Panc1 (cell line): Measurements from ENCODE around the gene RHOH.

Experiments
- POLR2AphosphoS5 ChIP-seq: IDR thresholded peaks from 2 replicates; pipeline ENCODE4 v1.6.1; 2012; ENCODE audit warnings: mild to moderate bottlenecking, low read depth, low read length, moderate library complexity
- REST ChIP-seq, 2 experiments: IDR thresholded peaks; 2 replicates each; pipeline ENCODE4 v1.6.1; 2011 to 2012; ENCODE audit warnings: low read depth in 2 of 2, control low read depth in 1 of 2, low read length in 1 of 2, mild to moderate bottlenecking in 1 of 2, moderate library complexity in 1 of 2; ENCODE audit not compliant: insufficient read depth in 1 of 2

DNA sequence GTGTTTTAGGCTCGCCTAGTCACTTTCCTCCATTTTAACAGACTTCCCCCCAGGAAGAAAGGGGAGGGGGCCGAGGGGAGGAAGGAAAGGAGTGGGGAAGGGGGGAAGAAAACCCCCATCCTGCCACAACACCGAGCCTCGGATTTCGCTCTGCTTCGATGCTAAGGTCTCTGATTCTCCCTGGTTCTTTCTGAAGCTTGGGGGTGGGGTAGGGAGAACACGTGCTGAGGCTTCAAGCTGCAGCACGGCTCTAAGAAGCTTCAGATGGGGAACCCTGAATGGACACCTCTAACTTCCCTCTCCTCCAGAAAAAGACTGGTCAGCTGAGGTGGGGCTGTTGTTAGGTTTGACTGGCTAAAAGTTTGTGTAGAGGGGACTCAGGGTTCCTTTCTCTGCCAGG lies 61.8 kb downstream of the RHOH start:
- TF ChIP-seq REST (IDR thresholded peaks at IDR 0.05; ENCODE audit: insufficient read depth in 1 of 2, low read depth in 2 of 2, low read length in 1 of 2), result no peak
- no peak for TF ChIP-seq POLR2AphosphoS5
